ENCODE measurements around the gene FLVCR2.

FLVCR2 gene

GRCh38 chr14:75553761-75554364, 24.6 kb upstream of the FLVCR2 start:
- no peak for TF ChIP-seq POLR2A (IDR thresholded peaks at IDR 0.05; ENCODE audit: low read depth, low read length)
- TF ChIP-seq POLR2AphosphoS5 (IDR thresholded peaks at IDR 0.05; ENCODE audit: low read depth, low read length) = no peak
- no peak for TF ChIP-seq TAF1 (IDR thresholded peaks at IDR 0.05; ENCODE audit: low read depth, low read length)
- TF ChIP-seq PAX5 (IDR thresholded peaks at IDR 0.05; ENCODE audit: insufficient read depth, low read length, severe bottlenecking) = no peak
- TF ChIP-seq SPI1 (IDR thresholded peaks at IDR 0.05; ENCODE audit: low read depth, low read length) = no peak
- TF ChIP-seq POU2F2 (IDR thresholded peaks at IDR 0.05; ENCODE audit: low read depth, low read length) = no peak
- DNase-seq (ENCODE audit: insufficient read length, low spot score) (no peak), FAIRE-seq (no peak)

GRCh38 chr14:75554482-75554881, 23.9 kb upstream of the FLVCR2 start:
- no peak for TF ChIP-seq PAX5 (IDR thresholded peaks at IDR 0.05; ENCODE audit: insufficient read depth, low read length, severe bottlenecking)
- no peak for TF ChIP-seq TAF1 (IDR thresholded peaks at IDR 0.05; ENCODE audit: low read depth, low read length)
- no peak for TF ChIP-seq POLR2AphosphoS5 (IDR thresholded peaks at IDR 0.05; ENCODE audit: low read depth, low read length)
- TF ChIP-seq POLR2A (IDR thresholded peaks at IDR 0.05; ENCODE audit: low read depth, low read length) = no peak
- TF ChIP-seq POU2F2 (IDR thresholded peaks at IDR 0.05; ENCODE audit: low read depth, low read length) = no peak
- no peak for TF ChIP-seq SPI1 (IDR thresholded peaks at IDR 0.05; ENCODE audit: low read depth, low read length)
- DNase-seq (ENCODE audit: insufficient read length, low spot score) = no peak
- FAIRE-seq = no peak

GRCh38 chr14:75558440-75558839, 20.0 kb upstream of the FLVCR2 start:
- FAIRE-seq = no peak
- no peak for DNase-seq (ENCODE audit: insufficient read length, low spot score)
- TF ChIP-seq POLR2A (IDR thresholded peaks at IDR 0.05; ENCODE audit: low read depth, low read length) (no peak), POLR2AphosphoS5 (IDR thresholded peaks at IDR 0.05; ENCODE audit: low read depth, low read length) (no peak), TAF1 (IDR thresholded peaks at IDR 0.05; ENCODE audit: low read depth, low read length) (no peak), SPI1 (IDR thresholded peaks at IDR 0.05; ENCODE audit: low read depth, low read length) (no peak), POU2F2 (IDR thresholded peaks at IDR 0.05; ENCODE audit: low read depth, low read length) (no peak), PAX5 (IDR thresholded peaks at IDR 0.05; ENCODE audit: insufficient read depth, low read length, severe bottlenecking) (no peak)

GRCh38 chr14:75559045-75559444, 19.4 kb upstream of the FLVCR2 start:
- no peak for FAIRE-seq
- no peak for DNase-seq (ENCODE audit: insufficient read length, low spot score)
- TF ChIP-seq SPI1 (IDR thresholded peaks at IDR 0.05; ENCODE audit: low read depth, low read length) (no peak), POLR2AphosphoS5 (IDR thresholded peaks at IDR 0.05; ENCODE audit: low read depth, low read length) (no peak), TAF1 (IDR thresholded peaks at IDR 0.05; ENCODE audit: low read depth, low read length) (no peak), POLR2A (IDR thresholded peaks at IDR 0.05; ENCODE audit: low read depth, low read length) (no peak), POU2F2 (IDR thresholded peaks at IDR 0.05; ENCODE audit: low read depth, low read length) (no peak), PAX5 (IDR thresholded peaks at IDR 0.05; ENCODE audit: insufficient read depth, low read length, severe bottlenecking) (no peak)

GRCh38 chr14:75559451-75560222, 18.8 kb upstream of the FLVCR2 start:
- DNase-seq (ENCODE audit: insufficient read length, low spot score) (no peak), FAIRE-seq (no peak)
- TF ChIP-seq TAF1 (IDR thresholded peaks at IDR 0.05; ENCODE audit: low read depth, low read length) = no peak
- no peak for TF ChIP-seq POLR2AphosphoS5 (IDR thresholded peaks at IDR 0.05; ENCODE audit: low read depth, low read length)
- no peak for TF ChIP-seq SPI1 (IDR thresholded peaks at IDR 0.05; ENCODE audit: low read depth, low read length)
- no peak for TF ChIP-seq POLR2A (IDR thresholded peaks at IDR 0.05; ENCODE audit: low read depth, low read length)
- TF ChIP-seq POU2F2 (IDR thresholded peaks at IDR 0.05; ENCODE audit: low read depth, low read length) = 0 out of 2 replicates have a peak, but pooled peaks have one; percentile 5
- no peak for TF ChIP-seq PAX5 (IDR thresholded peaks at IDR 0.05; ENCODE audit: insufficient read depth, low read length, severe bottlenecking)

GRCh38 chr14:75561013-75561432, 17.4 kb upstream of the FLVCR2 start:
- DNase-seq (ENCODE audit: insufficient read length, low spot score) (no peak), FAIRE-seq (peak; percentile 78)
- TF ChIP-seq POLR2A (IDR thresholded peaks at IDR 0.05; ENCODE audit: low read depth, low read length) = no peak
- TF ChIP-seq POU2F2 (IDR thresholded peaks at IDR 0.05; ENCODE audit: low read depth, low read length) = no peak
- TF ChIP-seq POLR2AphosphoS5 (IDR thresholded peaks at IDR 0.05; ENCODE audit: low read depth, low read length) = no peak
- TF ChIP-seq TAF1 (IDR thresholded peaks at IDR 0.05; ENCODE audit: low read depth, low read length) = no peak
- TF ChIP-seq SPI1 (IDR thresholded peaks at IDR 0.05; ENCODE audit: low read depth, low read length) = no peak
- no peak for TF ChIP-seq PAX5 (IDR thresholded peaks at IDR 0.05; ENCODE audit: insufficient read depth, low read length, severe bottlenecking)

- TF ChIP-seq POLR2A (IDR thresholded peaks at IDR 0.05; ENCODE audit: low read depth, low read length) (no peak), POLR2AphosphoS5 (IDR thresholded peaks at IDR 0.05; ENCODE audit: low read depth, low read length) (no peak), PAX5 (IDR thresholded peaks at IDR 0.05; ENCODE audit: insufficient read depth, low read length, severe bottlenecking) (no peak), SPI1 (IDR thresholded peaks at IDR 0.05; ENCODE audit: low read depth, low read length) (no peak), POU2F2 (IDR thresholded peaks at IDR 0.05; ENCODE audit: low read depth, low read length) (no peak), TAF1 (IDR thresholded peaks at IDR 0.05; ENCODE audit: low read depth, low read length) (no peak)
- no peak for DNase-seq (ENCODE audit: insufficient read length, low spot score)
- no peak for FAIRE-seq
Measured at GRCh38 chr14:75562089-75562488, 16.3 kb upstream of the FLVCR2 start.

- DNase-seq (ENCODE audit: insufficient read length, low spot score) (no peak), FAIRE-seq (no peak)
- no peak for TF ChIP-seq POU2F2 (IDR thresholded peaks at IDR 0.05; ENCODE audit: low read depth, low read length)
- no peak for TF ChIP-seq TAF1 (IDR thresholded peaks at IDR 0.05; ENCODE audit: low read depth, low read length)
- TF ChIP-seq POLR2AphosphoS5 (IDR thresholded peaks at IDR 0.05; ENCODE audit: low read depth, low read length) = no peak
- TF ChIP-seq SPI1 (IDR thresholded peaks at IDR 0.05; ENCODE audit: low read depth, low read length) = no peak
- no peak for TF ChIP-seq POLR2A (IDR thresholded peaks at IDR 0.05; ENCODE audit: low read depth, low read length)
- TF ChIP-seq PAX5 (IDR thresholded peaks at IDR 0.05; ENCODE audit: insufficient read depth, low read length, severe bottlenecking) = no peak
Measured at GRCh38 chr14:75562489-75562888, 15.9 kb upstream of the FLVCR2 start.

GRCh38 chr14:75563931-75564330, 14.5 kb upstream of the FLVCR2 start:
- TF ChIP-seq POLR2A (IDR thresholded peaks at IDR 0.05; ENCODE audit: low read depth, low read length) (no peak), POLR2AphosphoS5 (IDR thresholded peaks at IDR 0.05; ENCODE audit: low read depth, low read length) (no peak), POU2F2 (IDR thresholded peaks at IDR 0.05; ENCODE audit: low read depth, low read length) (no peak), SPI1 (IDR thresholded peaks at IDR 0.05; ENCODE audit: low read depth, low read length) (no peak), PAX5 (IDR thresholded peaks at IDR 0.05; ENCODE audit: insufficient read depth, low read length, severe bottlenecking) (no peak), TAF1 (IDR thresholded peaks at IDR 0.05; ENCODE audit: low read depth, low read length) (no peak)
- FAIRE-seq (no peak), DNase-seq (ENCODE audit: insufficient read length, low spot score) (no peak)

Data from GM12891 (cell line).